Measurements from ENCODE around the gene KCNQ1. TPM values are rescaled to one million over a fixed set of nuclear protein-coding genes. Genes with fewer than 3 reads are reported as not detected.

Gene KCNQ1
- total and polyA plus RNA-seq, 8 donors = 14.0 to 61.1 (median 46.7) TPM

DNA sequence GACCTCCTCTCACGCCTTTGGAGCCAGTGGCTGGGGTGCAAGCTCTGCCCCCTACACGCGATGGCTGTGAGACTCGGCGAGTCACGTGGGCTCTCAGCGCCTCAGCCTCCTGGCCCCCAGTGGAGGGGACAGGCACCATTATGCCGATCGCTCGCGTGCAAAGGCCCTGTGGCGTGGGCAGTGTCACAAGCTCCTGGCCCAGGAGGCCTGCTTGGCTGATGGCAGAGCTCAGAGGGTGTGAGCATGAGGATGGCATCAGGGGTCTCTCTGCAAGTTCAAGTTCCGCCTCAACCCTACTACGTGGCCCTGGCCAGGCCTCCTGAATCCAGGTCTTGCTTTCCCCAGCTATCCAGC is 345.7 kb downstream of the KCNQ1 start:
- no peaks in the 10 kb centered on the region for H3K27me3 ChIP-seq
- 97 to 98% methylated on average over 14 of the region's 14 CpGs for WGBS, 2 donors
- no peaks in the 10 kb centered on the region for H3K9me3 ChIP-seq
- no peak overlapping the region for H3K4me3 ChIP-seq
- ATAC-seq = no peak
- TF ChIP-seq, protein P1, sequence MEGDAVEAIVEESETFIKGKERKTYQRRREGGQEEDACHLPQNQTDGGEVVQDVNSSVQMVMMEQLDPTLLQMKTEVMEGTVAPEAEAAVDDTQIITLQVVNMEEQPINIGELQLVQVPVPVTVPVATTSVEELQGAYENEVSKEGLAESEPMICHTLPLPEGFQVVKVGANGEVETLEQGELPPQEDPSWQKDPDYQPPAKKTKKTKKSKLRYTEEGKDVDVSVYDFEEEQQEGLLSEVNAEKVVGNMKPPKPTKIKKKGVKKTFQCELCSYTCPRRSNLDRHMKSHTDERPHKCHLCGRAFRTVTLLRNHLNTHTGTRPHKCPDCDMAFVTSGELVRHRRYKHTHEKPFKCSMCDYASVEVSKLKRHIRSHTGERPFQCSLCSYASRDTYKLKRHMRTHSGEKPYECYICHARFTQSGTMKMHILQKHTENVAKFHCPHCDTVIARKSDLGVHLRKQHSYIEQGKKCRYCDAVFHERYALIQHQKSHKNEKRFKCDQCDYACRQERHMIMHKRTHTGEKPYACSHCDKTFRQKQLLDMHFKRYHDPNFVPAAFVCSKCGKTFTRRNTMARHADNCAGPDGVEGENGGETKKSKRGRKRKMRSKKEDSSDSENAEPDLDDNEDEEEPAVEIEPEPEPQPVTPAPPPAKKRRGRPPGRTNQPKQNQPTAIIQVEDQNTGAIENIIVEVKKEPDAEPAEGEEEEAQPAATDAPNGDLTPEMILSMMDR (IDR thresholded peaks at IDR 0.05) = no peak
- FAIRE-seq = no peak
- intact Hi-C loops (cut with DNase I) = no loop called here
- DNase-seq = peak in 3 of 6 donors; percentile 8 to 52 (median 10)
- peaks cover 0 to 5% (median 0%) of the 10 kb centered on the region in 3 donors for H3K4me1 ChIP-seq
- H3K36me3 ChIP-seq = no peaks in the 10 kb centered on the region
- no peak overlapping the region for H3K27ac ChIP-seq

DNA sequence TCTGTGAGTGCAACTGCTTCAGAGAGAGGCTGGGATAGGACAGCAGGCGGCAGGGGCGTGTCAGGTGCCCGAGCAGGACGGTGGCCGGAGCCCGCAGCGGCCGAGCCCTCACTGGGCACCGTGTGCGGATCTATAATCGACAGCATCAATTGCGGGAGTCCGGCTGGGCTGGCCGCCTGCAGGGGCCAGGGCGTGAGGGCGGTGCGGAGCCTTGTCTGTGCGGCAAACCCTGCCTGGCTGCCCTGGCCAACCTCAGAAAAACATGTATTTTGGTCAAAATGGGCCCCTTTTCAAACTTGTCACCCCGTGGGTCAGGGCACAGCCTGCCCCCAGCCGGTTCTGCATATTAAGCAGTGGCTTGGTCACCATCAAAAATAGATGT is 346.3 kb downstream of the KCNQ1 start:
- Histone ChIP-seq H3K27ac (no peak overlapping the region), H3K36me3 (no peaks in the 10 kb centered on the region), H3K4me1 (no peaks in the 10 kb centered on the region), H3K4me3 (peak overlapping the region in 2 of 4 donors; percentile 43 to 55), H3K27me3 (no peaks in the 10 kb centered on the region), H3K9me3 (no peaks in the 10 kb centered on the region)
- WGBS, 2 donors = 81 to 86% methylated on average over 20 of the region's 20 CpGs
- intact Hi-C loops (cut with DNase I) = no loop called here
- FAIRE-seq (no peak), DNase-seq (peak in 4 of 6 donors; percentile 14 to 68 (median 40)), ATAC-seq (peak in 2 of 4 donors; percentile 8 to 17)
- TF ChIP-seq, protein P1 (IDR thresholded peaks at IDR 0.05) = no peak

DNA sequence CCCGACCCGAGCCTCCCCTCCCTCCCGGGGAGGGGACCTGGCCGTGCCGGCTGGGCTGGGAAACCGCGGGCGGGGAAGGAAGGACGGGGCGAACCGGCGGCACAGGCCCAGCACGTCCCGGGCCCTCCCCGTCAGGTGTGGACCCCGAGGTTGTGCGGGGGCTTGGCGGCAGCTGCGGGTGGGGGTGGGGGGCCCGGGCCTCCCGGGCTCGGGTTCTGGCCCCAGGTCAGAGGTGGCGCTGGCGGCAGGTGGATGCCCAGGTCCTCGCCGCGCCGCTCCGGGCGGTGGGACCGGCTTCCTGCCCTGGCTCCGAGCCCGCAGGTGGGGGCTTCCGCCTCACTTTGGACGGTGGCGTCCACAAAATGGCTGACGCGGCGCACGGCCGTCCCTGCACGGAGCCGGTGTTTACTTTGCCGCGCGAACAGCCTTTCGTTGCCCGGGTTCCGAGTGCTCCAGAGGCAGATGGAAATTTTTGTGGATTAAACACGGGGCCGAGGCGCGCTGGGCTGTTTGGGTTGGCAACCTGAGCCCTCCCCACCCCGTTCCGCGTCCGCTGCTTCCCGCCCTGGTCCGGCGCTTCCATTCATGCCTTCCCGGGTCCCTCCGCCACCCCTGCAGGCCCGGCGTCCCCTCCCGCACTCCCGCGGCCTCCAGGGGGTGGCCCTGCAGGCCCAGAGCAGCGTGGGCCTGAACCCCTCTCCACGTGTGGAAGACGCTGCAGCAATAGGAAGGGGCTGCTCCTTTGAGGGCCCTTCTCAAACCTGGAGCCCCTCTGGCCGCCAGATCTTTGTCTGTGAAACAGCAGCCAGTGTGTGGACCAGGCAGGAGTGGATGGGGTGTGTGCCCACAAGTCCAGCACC is 346.9 kb downstream of the KCNQ1 start:
- Histone ChIP-seq H3K9me3 (no peaks in the 10 kb centered on the region), H3K27me3 (no peaks in the 10 kb centered on the region), H3K36me3 (no peaks in the 10 kb centered on the region), H3K4me1 (no peaks in the 10 kb centered on the region), H3K4me3 (peak overlapping the region; percentile 2 to 55 (median 36)), H3K27ac (no peak overlapping the region)
- WGBS, 2 donors = 34 to 36% methylated on average over 45 to 71 of the region's 71 CpGs
- ATAC-seq = peak; percentile 41 to 58 (median 50)
- FAIRE-seq = no peak
- TF ChIP-seq, protein P1 (IDR thresholded peaks at IDR 0.05) = no peak
- peak in 5 of 6 donors; percentile 3 to 68 (median 50) for DNase-seq
- intact Hi-C loops (cut with DNase I) = no loop called here

DNA sequence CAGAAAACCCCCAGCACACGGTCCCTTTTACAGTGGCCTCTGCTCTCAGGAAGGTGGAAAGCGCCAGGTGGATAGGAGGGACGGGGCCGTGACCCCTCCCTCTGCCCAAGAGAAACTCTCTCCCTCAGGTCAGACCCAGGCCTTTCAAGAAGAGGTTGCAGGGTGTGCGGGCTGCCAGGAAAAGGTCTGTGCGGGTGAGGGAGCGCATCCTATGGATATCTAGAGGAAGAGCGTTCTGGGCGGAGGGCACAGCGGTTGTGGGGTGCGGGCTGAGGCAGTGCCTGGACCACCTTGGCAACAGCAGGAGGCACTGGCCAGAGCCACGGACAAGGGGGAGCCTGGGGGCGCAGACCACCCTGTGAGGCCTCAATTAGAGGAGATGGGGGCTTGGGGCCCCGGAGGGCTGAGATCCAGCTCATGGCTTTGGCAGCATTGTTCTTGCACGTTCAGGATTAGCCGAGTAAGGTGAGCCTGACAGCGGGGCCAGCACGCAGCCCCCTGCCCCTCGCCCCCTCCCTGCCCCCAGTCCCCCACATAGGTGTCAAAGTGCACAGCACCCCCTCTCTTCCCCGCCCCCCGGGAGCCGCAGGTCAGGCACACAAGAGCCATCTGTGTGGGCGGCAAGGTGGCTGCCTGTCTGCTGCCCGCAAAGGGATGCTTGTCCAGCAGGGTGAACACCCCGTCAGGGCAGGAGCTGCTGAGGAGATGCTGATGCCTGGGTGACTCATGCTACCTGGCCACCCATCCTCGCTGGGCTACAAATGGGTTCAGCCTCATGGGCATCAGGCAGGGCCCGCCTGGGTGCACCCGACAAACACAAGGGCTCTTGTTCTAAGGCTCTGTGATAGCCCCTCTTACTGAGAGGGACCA is 347.8 kb downstream of the KCNQ1 start:
- H3K4me3 ChIP-seq = no peak overlapping the region
- no peak overlapping the region for H3K27ac ChIP-seq
- no peaks in the 10 kb centered on the region for H3K27me3 ChIP-seq
- intact Hi-C loops (cut with DNase I) = no loop called here
- ATAC-seq (peak in 1 of 4 donors; percentile 6), DNase-seq (peak in 5 of 6 donors; percentile 2 to 59 (median 20)), FAIRE-seq (no peak)
- H3K36me3 ChIP-seq = no peaks in the 10 kb centered on the region
- WGBS, 2 donors = 95 to 96% methylated on average over 26 to 28 of the region's 28 CpGs
- TF ChIP-seq, protein P1 (IDR thresholded peaks at IDR 0.05) = no peak
- no peaks in the 10 kb centered on the region for H3K9me3 ChIP-seq
- H3K4me1 ChIP-seq = no peaks in the 10 kb centered on the region
